ENCODE data around the gene SLC1A5. TPM values are rescaled to one million over a fixed set of nuclear protein-coding genes. Genes with fewer than 3 reads are reported as not detected.
"Not testable (repeated sequence)": the region's sequence is repeated elsewhere in the genome, so short reads cannot be mapped to it uniquely, and the experiment has no call there.

The SLC1A5 gene
- total RNA-seq, 4 donors from 2014 or later: 19.8 to 104 (median 91.4) TPM

- H3K27me3 ChIP-seq: no peaks in the 10 kb centered on the region
- H3K9me3 ChIP-seq: no peaks in the 10 kb centered on the region
- intact Hi-C loops (cut with DNase I; ENCODE audit: low total_unique reads) (no loop called here), in situ Hi-C loops (cut with MboI; ENCODE audit: low pct_ligation_motif_present in 1 of 4, low pct_unique_long_range_greater_than_20kb in 1 of 4, low sequenced_read_pairs in 3 of 4) (loop anchor here in 1 of 4 donors (5.0 to 25.0 kb wide), 2 partner anchors 77 to 222 kb away; no protein-coding TSS in a partner anchor)
- no peak overlapping the region for H3K4me3 ChIP-seq
- peak overlapping the region; percentile 76 to 84 (median 83) for H3K27ac ChIP-seq
- 51 to 56% methylated on average over 3 to 11 of the region's 11 CpGs for WGBS, 2 donors (ENCODE audit: low coverage in 1 of 2)
- peaks cover 7 to 38% (median 25%) of the 10 kb centered on the region in 4 donors for H3K4me1 ChIP-seq
- TF ChIP-seq EP300 (IDR thresholded peaks at IDR 0.05; ENCODE audit: low read depth) (peak; percentile 61), POLR2AphosphoS5 (IDR thresholded peaks at IDR 0.05) (peak in 2 of 3 donors; percentile 39 to 40), POLR2A (IDR thresholded peaks at IDR 0.05) (no peak)
- no peaks in the 10 kb centered on the region for H3K36me3 ChIP-seq
- DNase-seq: peak; percentile 82
Measured at GRCh38 chr19:46764817-46765291, 23.5 kb downstream of the SLC1A5 start.

GRCh38 chr19:46762245-46762890, 26.0 kb downstream of the SLC1A5 start:
- Histone ChIP-seq H3K4me1 (peaks cover 7 to 22% (median 17%) of the 10 kb centered on the region in 4 donors), H3K27ac (no peak overlapping the region), H3K4me3 (no peak overlapping the region), H3K36me3 (no peaks in the 10 kb centered on the region), H3K27me3 (no peaks in the 10 kb centered on the region), H3K9me3 (no peaks in the 10 kb centered on the region)
- no peak for TF ChIP-seq EP300 (IDR thresholded peaks at IDR 0.05; ENCODE audit: low read depth)
- TF ChIP-seq POLR2A (IDR thresholded peaks at IDR 0.05): no peak
- TF ChIP-seq, protein P1, sequence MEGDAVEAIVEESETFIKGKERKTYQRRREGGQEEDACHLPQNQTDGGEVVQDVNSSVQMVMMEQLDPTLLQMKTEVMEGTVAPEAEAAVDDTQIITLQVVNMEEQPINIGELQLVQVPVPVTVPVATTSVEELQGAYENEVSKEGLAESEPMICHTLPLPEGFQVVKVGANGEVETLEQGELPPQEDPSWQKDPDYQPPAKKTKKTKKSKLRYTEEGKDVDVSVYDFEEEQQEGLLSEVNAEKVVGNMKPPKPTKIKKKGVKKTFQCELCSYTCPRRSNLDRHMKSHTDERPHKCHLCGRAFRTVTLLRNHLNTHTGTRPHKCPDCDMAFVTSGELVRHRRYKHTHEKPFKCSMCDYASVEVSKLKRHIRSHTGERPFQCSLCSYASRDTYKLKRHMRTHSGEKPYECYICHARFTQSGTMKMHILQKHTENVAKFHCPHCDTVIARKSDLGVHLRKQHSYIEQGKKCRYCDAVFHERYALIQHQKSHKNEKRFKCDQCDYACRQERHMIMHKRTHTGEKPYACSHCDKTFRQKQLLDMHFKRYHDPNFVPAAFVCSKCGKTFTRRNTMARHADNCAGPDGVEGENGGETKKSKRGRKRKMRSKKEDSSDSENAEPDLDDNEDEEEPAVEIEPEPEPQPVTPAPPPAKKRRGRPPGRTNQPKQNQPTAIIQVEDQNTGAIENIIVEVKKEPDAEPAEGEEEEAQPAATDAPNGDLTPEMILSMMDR (IDR thresholded peaks at IDR 0.05): no peak
- TF ChIP-seq POLR2AphosphoS5 (IDR thresholded peaks at IDR 0.05): no peak
- DNase-seq: no peak
- in situ Hi-C loops (cut with MboI; ENCODE audit: low pct_ligation_motif_present in 1 of 4, low pct_unique_long_range_greater_than_20kb in 1 of 4, low sequenced_read_pairs in 3 of 4): loop anchor here in 1 of 4 donors (5.0 to 25.0 kb wide), 2 partner anchors 80 to 225 kb away; no protein-coding TSS in a partner anchor
- intact Hi-C loops (cut with DNase I; ENCODE audit: low total_unique reads): no loop called here
- 20 to 71% methylated on average over 2 to 6 of the region's 6 CpGs for WGBS, 2 donors (ENCODE audit: low coverage in 1 of 2)

GRCh38 chr19:46761418-46761831, 27.0 kb downstream of the SLC1A5 start:
- WGBS, 2 donors (ENCODE audit: low coverage in 1 of 2): 46 to 60% methylated on average over 3 to 5 of the region's 5 CpGs
- Histone ChIP-seq H3K4me3 (no peak overlapping the region), H3K36me3 (peaks cover 0 to 5% (median 0%) of the 10 kb centered on the region in 4 donors), H3K4me1 (peaks cover 7 to 25% (median 17%) of the 10 kb centered on the region in 4 donors), H3K27ac (peak overlapping the region; percentile 9 to 55 (median 28)), H3K9me3 (no peaks in the 10 kb centered on the region), H3K27me3 (no peaks in the 10 kb centered on the region)
- intact Hi-C loops (cut with DNase I; ENCODE audit: low total_unique reads) (no loop called here), in situ Hi-C loops (cut with MboI; ENCODE audit: low pct_ligation_motif_present in 1 of 4, low pct_unique_long_range_greater_than_20kb in 1 of 4, low sequenced_read_pairs in 3 of 4) (loop anchor here in 1 of 4 donors (5.0 to 25.0 kb wide), 2 partner anchors 81 to 226 kb away; no protein-coding TSS in a partner anchor)
- TF ChIP-seq EP300 (IDR thresholded peaks at IDR 0.05; ENCODE audit: low read depth): no peak
- no peak for TF ChIP-seq POLR2AphosphoS5 (IDR thresholded peaks at IDR 0.05)
- TF ChIP-seq, protein P1 (IDR thresholded peaks at IDR 0.05): no peak
- no peak for TF ChIP-seq POLR2A (IDR thresholded peaks at IDR 0.05)
- DNase-seq: no peak

GRCh38 chr19:46760897-46761296, 27.5 kb downstream of the SLC1A5 start:
- peaks cover 7 to 25% (median 17%) of the 10 kb centered on the region in 4 donors for H3K4me1 ChIP-seq
- DNase-seq; H3K27me3 ChIP-seq; H3K9me3 ChIP-seq; intact Hi-C loops (cut with DNase I; ENCODE audit: low total_unique reads); H3K4me3 ChIP-seq; H3K36me3 ChIP-seq: not testable (repeated sequence)
- in situ Hi-C loops (cut with MboI; ENCODE audit: low pct_ligation_motif_present in 1 of 4, low pct_unique_long_range_greater_than_20kb in 1 of 4, low sequenced_read_pairs in 3 of 4): loop anchor here in 1 of 4 donors (5.0 to 25.0 kb wide), 2 partner anchors 81 to 226 kb away; no protein-coding TSS in a partner anchor
- 53 to 72% methylated on average over 2 to 4 of the region's 4 CpGs for WGBS, 2 donors (ENCODE audit: low coverage in 1 of 2)
- H3K27ac ChIP-seq: peak overlapping the region; percentile 9 to 55 (median 46)

DNA sequence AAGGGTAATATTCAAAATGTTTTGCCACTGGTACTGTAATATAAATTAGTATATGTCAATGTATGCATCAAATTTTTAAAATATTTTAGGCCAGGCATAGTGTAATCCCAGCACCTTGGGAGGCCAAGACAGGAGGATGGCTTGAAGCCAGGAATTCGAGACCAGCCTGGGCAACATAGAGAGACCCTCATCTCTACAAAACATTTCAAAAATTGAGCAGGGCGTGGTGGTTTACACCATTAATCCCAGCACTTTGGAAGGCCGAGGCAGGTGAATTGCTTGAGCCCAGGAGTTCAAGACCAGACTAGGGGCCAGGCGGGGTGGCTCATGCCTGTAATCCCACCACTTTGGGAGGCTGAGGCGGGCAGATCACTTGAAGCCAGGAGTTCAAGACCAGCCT, 28.0 kb downstream of the SLC1A5 start:
- DNase-seq: no peak
- WGBS, 2 donors (ENCODE audit: low coverage in 1 of 2): 89 to 100% methylated on average over 3 to 5 of the region's 5 CpGs
- intact Hi-C loops (cut with DNase I; ENCODE audit: low total_unique reads): no loop called here
- H3K27me3 ChIP-seq: no peaks in the 10 kb centered on the region
- H3K27ac ChIP-seq: peak overlapping the region; percentile 4 to 55 (median 30)
- peaks cover 7 to 23% (median 15%) of the 10 kb centered on the region in 4 donors for H3K4me1 ChIP-seq
- peaks cover 0 to 6% (median 0%) of the 10 kb centered on the region in 4 donors for H3K36me3 ChIP-seq
- no peak overlapping the region for H3K4me3 ChIP-seq
- TF ChIP-seq POLR2A (IDR thresholded peaks at IDR 0.05): no peak
- TF ChIP-seq, protein P1 (IDR thresholded peaks at IDR 0.05): no peak
- no peak for TF ChIP-seq POLR2AphosphoS5 (IDR thresholded peaks at IDR 0.05)
- no peak for TF ChIP-seq EP300 (IDR thresholded peaks at IDR 0.05; ENCODE audit: low read depth)
- in situ Hi-C loops (cut with MboI; ENCODE audit: low pct_ligation_motif_present in 1 of 4, low pct_unique_long_range_greater_than_20kb in 1 of 4, low sequenced_read_pairs in 3 of 4): loop anchor here in 1 of 4 donors (5.0 to 25.0 kb wide), 2 partner anchors 82 to 227 kb away; no protein-coding TSS in a partner anchor
- H3K9me3 ChIP-seq: no peaks in the 10 kb centered on the region
